IPS DF 4.7 (cell line): ENCODE results near the gene EAF1.
"Not testable (repeated sequence)": the region's sequence is repeated elsewhere in the genome, so short reads cannot be mapped to it uniquely, and the experiment has no call there.

ENCODE experiments used
- DNase-seq: peaks from one replicate; pipeline ENCODE4 v3.0.0-alpha.2; 2013; ENCODE audit warnings: low spot score; ENCODE audit errors: extremely low read depth

EAF1 gene

DNA sequence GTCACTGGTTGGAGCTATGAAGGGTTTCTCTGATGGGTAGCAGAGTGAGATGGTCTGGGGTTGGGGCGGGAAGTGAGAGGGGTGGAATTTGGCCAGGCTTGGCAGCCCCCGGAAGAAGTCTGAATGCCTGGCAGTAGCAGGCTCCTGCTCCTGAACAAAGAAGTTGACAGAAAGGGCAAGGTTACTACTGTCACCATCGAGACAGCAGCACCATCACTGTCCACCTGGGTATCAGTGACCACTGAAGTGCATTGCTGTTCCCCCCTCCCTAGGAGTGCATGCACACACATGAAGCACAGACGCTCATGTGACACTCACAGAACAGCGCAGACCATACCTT, 51.2 kb downstream of the EAF1 start:
- no peak for DNase-seq

DNA sequence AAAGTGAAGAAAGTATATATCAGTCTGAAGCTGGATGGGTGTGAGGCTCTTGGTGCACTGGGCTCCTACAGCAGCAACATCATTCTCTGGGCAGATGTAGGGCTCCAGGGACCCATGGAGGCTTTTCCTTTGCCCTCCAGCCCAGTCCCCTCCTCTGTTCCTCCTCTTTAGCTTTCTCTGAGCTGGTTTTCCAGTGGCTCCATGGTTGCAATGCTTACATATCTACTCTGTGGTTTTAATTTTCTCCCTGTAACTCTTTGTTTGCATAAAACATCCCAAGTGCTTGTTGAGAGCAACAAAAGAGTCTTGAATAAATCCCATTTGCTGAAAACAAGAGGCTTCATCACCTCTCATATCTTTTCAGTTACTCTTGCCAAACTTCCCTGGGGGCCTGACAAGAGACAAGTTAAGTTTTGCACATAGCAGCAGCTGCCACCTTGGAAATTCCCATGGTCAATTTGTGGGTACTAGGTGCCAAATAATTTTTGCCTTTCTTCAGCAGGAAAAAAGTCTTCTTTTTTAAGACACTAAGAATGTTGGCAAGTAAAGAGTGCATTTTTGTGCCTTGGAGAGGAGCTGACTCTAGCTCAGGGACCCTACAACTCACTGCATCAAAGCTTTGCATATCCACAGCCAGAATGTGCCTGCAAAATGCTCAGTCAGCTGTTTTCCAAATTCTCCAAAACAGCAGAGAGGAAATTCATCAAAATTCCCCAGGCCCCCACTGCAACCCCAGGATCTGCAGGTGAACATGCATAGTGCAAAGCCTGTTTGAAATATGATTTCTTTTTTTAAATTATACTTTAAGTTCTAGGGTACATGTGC, 52.2 kb downstream of the EAF1 start:
- DNase-seq = no peak

DNA sequence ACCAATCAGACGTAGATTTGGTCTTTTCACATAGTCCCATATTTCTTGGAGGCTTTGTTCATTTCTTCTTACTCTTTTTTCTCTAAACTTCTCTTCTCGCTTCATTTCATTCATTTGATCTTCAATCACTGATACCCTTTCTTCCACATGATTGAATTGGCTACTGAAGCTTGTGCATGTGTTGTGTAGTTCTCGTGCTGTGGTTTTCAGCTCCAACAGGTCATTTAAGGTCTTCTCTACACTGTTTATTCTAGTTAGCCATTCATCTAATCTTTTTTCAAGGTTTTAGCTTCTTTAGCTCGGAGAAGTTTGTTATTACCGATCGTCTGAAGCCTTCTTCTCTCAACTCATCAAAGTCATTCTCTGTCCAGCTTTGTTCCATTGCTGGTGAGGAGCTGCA, 57.2 kb downstream of the EAF1 start:
- not testable (repeated sequence) for DNase-seq

DNA sequence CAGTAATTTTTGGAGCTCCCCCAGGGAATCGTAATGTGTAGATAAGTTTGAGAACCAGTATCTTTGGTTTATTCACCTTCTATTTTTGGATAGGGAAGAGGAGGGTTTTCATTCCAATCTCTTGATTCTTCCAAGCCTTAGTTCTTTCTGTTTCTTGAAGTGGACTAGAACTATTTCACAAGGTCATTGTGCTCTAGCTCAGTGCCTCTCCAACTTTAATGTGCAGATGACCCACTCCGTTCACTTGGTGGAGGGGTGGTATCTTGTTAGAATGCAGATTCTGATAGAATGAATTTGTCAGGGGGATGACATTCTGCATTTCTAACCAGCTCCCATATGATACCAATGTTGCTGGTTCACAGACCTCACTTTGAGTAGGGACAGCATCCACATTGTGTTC, 58.6 kb downstream of the EAF1 start:
- no peak for DNase-seq

DNA sequence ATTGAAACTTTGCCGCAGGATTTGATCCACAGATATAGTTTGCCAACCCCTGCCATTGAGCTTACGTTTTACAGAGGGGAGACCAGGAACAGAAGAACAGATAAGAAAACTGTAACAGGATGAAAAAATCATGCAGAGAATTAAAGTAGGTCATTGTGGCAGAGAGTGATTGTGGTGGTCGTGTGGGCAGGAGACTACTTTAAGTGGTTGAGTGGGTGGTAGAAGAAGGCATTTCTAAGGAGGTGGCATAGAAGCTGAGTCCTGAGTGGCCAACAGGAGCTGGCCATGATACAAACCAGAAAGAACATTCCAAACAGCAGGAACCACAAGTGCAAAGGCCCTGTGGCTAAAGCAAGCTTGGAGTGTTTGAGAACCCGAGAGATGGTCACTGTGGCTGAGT, 59.6 kb downstream of the EAF1 start:
- no peak for DNase-seq

DNA sequence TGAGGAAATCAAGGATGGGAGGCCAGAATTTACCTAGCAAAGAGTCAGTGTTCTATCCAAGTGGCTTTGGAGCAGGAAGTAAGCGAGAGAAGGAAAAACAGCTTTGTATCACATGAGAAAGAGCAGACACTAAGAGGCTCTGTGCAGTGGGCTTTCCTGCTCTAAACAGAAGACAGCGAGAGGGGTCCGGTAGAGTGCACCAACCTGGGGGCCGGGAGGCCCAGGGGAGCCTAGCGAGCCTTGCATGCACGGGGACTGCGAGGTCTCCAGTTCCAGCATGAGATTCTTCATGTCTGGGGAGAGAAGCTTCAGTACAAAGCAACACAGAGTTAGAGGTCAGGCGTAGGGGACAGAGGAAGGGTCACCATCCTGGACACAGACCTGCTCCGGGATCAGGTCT, 60.6 kb downstream of the EAF1 start:
- no peak for DNase-seq

DNA sequence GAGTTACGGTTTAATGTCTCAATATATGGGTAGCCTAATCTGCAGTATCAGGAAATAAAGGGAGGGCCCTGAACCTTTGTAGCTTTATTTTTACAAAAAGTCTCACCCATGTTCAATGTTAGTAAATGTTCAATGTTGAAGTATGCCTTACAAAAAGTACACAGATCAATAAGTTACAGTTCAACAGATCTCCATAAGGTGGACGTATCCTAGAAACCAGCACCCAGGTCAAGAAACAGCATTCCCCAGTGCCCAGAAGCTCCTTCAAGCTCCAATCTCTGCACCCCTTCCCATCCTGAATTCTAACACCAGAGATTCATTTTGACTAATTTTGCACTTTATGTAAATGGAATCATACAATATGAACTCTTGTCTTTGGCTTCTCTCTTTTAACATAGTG, 62.8 kb downstream of the EAF1 start:
- DNase-seq = no peak

DNA sequence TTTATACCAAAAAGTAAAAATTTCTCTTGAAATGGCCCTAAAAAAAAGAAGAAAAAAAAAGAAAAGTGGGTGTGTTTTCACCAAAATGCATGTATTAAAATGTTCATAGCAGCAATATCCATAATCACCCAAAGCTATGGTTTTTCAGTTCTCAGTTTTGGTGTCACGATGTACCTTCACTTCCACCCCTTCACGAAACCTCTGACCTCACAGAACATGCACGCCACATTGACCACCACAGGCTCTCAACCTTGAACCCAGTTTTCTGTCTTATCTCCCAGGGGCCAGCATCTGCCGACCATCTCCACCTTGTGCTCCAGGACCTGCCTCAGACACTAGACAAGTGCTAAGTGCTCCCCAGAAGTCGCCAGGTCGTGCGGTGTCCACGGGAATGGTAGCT, 63.7 kb downstream of the EAF1 start:
- DNase-seq = no peak
